Heart right ventricle (tissue), 16 donors: ENCODE results near the gene SLC37A4. TPM values are rescaled to one million over a fixed set of nuclear protein-coding genes. Genes with fewer than 3 reads are reported as not detected.
A peak's percentile ranks its signal among the peaks of the same experiment; 100 is the strongest.

ENCODE experiments used
- ATAC-seq, 8 donors: fragments of 200-7000 bp; cut with Tn5 transposase; one replicate each; pipeline ENCODE4 v1.9.1; 2020; ENCODE audit warnings: mild to moderate bottlenecking in 8 of 8, moderate library complexity in 8 of 8, moderate number of reproducible peaks in 1 of 8
- DNase-seq, 2 donors: peaks; one replicate each; pipeline ENCODE4 v3.0.0-alpha.2; 2020
- H3K27ac ChIP-seq, 10 donors: fragments of 200-600 bp; sonication (generic) in 2 of 10; one replicate each; pipeline versions ENCODE4 v1.5.0 to v1.8.0; 2020 to 2022; ENCODE audit warnings: mild to moderate bottlenecking in 3 of 10
- H3K27me3 ChIP-seq, 7 donors: fragments of 200-600 bp; one replicate each; pipeline ENCODE4 v1.8.0; 2021 to 2022; ENCODE audit warnings: mild to moderate bottlenecking in 2 of 7
- H3K36me3 ChIP-seq, 9 donors: fragments of 200-600 bp; sonication (generic) in 1 of 9; one replicate each; pipeline versions ENCODE4 v1.5.0 to v1.8.0; 2020 to 2022; ENCODE audit warnings: mild to moderate bottlenecking in 2 of 9
- H3K4me1 ChIP-seq, 9 donors: fragments of 200-600 bp; sonication (generic) in 1 of 9; one replicate each; pipeline versions ENCODE4 v1.5.0 to v1.8.0; 2020 to 2022; ENCODE audit warnings: mild to moderate bottlenecking in 4 of 9
- H3K4me3 ChIP-seq, 10 donors: fragments of 200-600 bp; sonication (generic) in 2 of 10; one replicate each; pipeline versions ENCODE4 v1.5.0 to v1.8.0; 2020 to 2022; ENCODE audit warnings: mild to moderate bottlenecking in 7 of 10, moderate library complexity in 2 of 10
- H3K9me3 ChIP-seq, 11 donors: fragments of 200-600 bp in 10 of 11; sonication (generic) in 2 of 11; one replicate each; pipeline versions ENCODE4 v1.5.0 to v1.8.0; 2013 to 2022; ENCODE audit warnings: mild to moderate bottlenecking in 2 of 11, control low read depth in 1 of 11, moderate library complexity in 1 of 11
- CTCF ChIP-seq, 9 donors: fragments of 200-600 bp; sonication (generic) in 2 of 9; IDR thresholded peaks; one replicate each; pipeline versions ENCODE4 v1.5.0 to v1.8.0; 2021 to 2022; ENCODE audit warnings: antibody characterized with exemption in 9 of 9, mild to moderate bottlenecking in 5 of 9, moderate library complexity in 1 of 9
- WGBS, 2 donors: extraction: QIAGEN DNeasy Blood & Tissue Kit; methylation state at CpG; one replicate each; pipeline ENCODE4 v1.1.7; 2013; ENCODE audit warnings: inconsistent platforms in 1 of 2; 5-methylcytosine and 5-hydroxymethylcytosine counted together
- intact Hi-C, 10 donors: fragments of 100-400 bp; cut with DNase I; formaldehyde crosslinking; loops; one replicate each; pipeline versions ENCODE4 v1.11.1 to v1.14.2; 2022
- polyA plus RNA-seq, 2 donors: library from polyadenylated mRNA; stranded (reverse); fragments of 200-250 nt; gene quantifications; one replicate each; pipeline ENCODE4 v1.2.3, GENCODE V29; 2013
- total RNA-seq, 10 donors: library from RNA; stranded (reverse); fragmentation: NEBNext Ultra II Directional in 3 of 10; extraction: Animal tissue kit (Norgen Biotek cat#: 25700) in 3 of 10; gene quantifications; one replicate each; pipeline versions ENCODE4 v1.2.1 to v1.2.4, GENCODE V29; 2021 to 2023
- donor health status: Arrhythmogenic right ventricular cardiomyopathy.
- donor health status: ischemic (EF 13 %, LVEDD 7.1; RV severe dilation, severe dysfunction).
- donor health status: healthy with polysubstance abuse.
- donor health status: DM: no; HTN: yes; CAD: no.
- donor health status: DM: no; HTN: no; CAD: no.
- donor health status: ischemic (EF 25% LVEDD 6.9; RV normal size, moderate dysfunction).
- donor health status: ischemic (EF 25% LVEDD 5.7; RV mildly dilated, moderate dysfunction).
- donor health status: healthy.
- donor health status: DM: yes; HTN: yes; CAD: no.
- donor health status: Ischemic cardiomyopathy.
- donor health status: ischemic (EF 35%, LVEDD 5.7; RV mildly dilated, moderate dysfunction).
- donor health status: nonischemic (EF 11% LVEDD 7.7; RV severe dilation, severe dysfunction).
- donor health status: DM: yes; HTN: yes; CAD: no.
- donor health status: PGD.
- donor health status: ischemic (EF 29% LVEDD 5.4; RV normal size, mild dysfunction).
- donor health status: nonischemic (EF 23%, LVEDD 6.1; RV moderate dilation, normal function).

The SLC37A4 gene
- total and polyA plus RNA-seq, 12 donors: 3.8 to 12.0 (median 6.9) TPM

DNA sequence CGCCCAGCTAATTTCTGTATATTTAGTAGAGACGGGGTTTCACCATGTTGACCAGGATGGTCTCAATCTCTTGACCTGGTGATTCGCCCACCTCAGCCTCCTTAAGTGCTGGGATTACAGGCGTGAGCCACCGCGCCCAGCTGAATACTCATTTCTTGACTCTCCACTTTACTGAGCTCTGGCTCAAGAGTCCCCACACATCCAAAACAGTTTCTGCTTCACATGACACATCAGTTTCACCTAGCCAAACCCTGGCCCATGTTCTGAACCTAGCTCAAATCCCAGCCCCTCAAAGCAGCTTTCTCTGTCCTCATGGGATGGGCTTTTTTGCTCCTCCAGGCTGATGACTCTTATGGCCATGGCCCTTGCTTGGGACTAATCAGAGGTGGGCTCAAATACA, 16.5 kb upstream of the SLC37A4 start:
- no peaks in the 10 kb centered on the region for H3K4me1 ChIP-seq
- DNase-seq: no peak
- 97% methylated on average over 6 of the region's 6 CpGs for WGBS, 2 donors
- no peak for ATAC-seq
- H3K36me3 ChIP-seq: peaks cover 7 to 81% (median 72%) of the 10 kb centered on the region in 9 donors
- H3K4me3 ChIP-seq: no peak overlapping the region
- TF ChIP-seq CTCF (IDR thresholded peaks at IDR 0.05): no peak
- no peaks in the 10 kb centered on the region for H3K27me3 ChIP-seq
- H3K27ac ChIP-seq: no peak overlapping the region
- intact Hi-C loops: no loop called here
- no peaks in the 10 kb centered on the region for H3K9me3 ChIP-seq

DNA sequence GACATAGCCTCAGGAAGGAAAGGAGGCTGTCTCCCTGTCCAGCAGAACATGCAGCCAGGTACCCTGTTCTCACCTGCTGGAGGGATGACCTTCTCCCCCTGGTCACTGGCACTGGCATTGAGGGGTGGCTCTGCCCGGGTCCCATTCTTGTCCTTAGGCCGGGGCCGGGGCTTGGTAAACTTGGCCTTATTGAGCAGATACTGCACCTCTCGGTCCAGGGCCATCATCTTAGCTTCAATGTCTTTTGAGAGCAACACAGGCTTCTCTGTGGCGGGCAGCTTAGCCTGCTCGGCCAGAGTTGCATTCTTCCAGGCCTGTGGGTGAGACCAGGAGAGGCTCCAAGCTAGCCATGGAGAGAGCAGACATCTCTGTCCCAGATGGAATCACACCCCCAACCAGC, 15.8 kb upstream of the SLC37A4 start:
- Histone ChIP-seq H3K27ac (no peak overlapping the region), H3K4me3 (no peak overlapping the region), H3K9me3 (no peaks in the 10 kb centered on the region), H3K36me3 (peaks cover 7 to 74% (median 65%) of the 10 kb centered on the region in 9 donors), H3K4me1 (no peaks in the 10 kb centered on the region), H3K27me3 (no peaks in the 10 kb centered on the region)
- 97% methylated on average over 6 of the region's 6 CpGs for WGBS, 2 donors
- no peak for DNase-seq
- no peak for ATAC-seq
- intact Hi-C loops: no loop called here
- no peak for TF ChIP-seq CTCF (IDR thresholded peaks at IDR 0.05)

DNA sequence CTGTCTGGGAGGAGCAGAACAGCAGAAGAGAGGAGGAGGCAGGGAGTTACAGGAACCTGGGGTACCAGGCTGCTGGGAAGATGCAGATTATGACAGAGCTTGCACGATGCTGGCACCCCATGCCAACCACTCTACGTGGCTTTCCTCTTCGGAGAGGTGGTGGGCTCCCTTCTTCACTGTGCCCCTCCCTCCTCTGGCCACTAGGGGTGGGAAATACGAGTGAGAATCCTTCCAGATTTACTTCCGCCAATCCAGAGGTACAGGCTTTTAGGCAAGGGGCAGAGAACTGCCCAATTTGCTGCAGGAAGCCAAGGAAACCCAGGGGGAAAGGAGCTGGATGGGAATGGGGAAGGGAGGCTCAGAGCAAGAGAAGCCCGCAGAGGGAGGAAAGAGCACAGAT, 14.0 kb upstream of the SLC37A4 start:
- H3K4me3 ChIP-seq: no peak overlapping the region
- peaks cover 3 to 56% (median 50%) of the 10 kb centered on the region in 9 donors for H3K36me3 ChIP-seq
- intact Hi-C loops: no loop called here
- TF ChIP-seq CTCF (IDR thresholded peaks at IDR 0.05): peak in 1 of 9 donors; percentile 9
- H3K9me3 ChIP-seq: no peaks in the 10 kb centered on the region
- ATAC-seq (peak in 2 of 8 donors; percentile 8 to 23), DNase-seq (no peak)
- 75 to 79% methylated on average over 6 of the region's 6 CpGs for WGBS, 2 donors
- no peaks in the 10 kb centered on the region for H3K4me1 ChIP-seq
- H3K27me3 ChIP-seq: no peaks in the 10 kb centered on the region
- no peak overlapping the region for H3K27ac ChIP-seq

DNA sequence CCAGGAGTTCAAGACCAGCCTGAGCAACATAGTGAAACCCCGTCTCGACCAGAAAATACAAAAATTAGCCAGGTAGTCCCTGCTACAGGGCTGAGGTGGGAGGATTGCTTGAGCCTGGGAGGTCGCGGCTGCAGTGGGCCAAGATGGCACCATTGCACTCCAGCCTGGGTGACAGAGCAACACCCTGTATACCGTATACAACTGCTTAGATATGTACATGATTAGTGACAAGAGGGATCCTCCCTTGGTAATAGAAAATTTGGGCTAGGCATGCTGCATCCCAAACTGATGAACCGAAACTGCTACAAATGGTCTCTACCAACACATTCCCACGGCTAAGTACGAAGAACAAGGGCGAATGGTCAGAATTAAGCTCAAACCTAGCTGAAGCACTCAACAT, 12.2 kb upstream of the SLC37A4 start:
- no peaks in the 10 kb centered on the region for H3K4me1 ChIP-seq
- ATAC-seq (no peak), DNase-seq (no peak)
- no peak overlapping the region for H3K27ac ChIP-seq
- no peak overlapping the region for H3K4me3 ChIP-seq
- no peak for TF ChIP-seq CTCF (IDR thresholded peaks at IDR 0.05)
- no peaks in the 10 kb centered on the region for H3K9me3 ChIP-seq
- WGBS, 2 donors: 88 to 95% methylated on average over 9 of the region's 9 CpGs
- intact Hi-C loops: no loop called here
- no peaks in the 10 kb centered on the region for H3K27me3 ChIP-seq
- H3K36me3 ChIP-seq: peaks cover 0 to 38% (median 32%) of the 10 kb centered on the region in 9 donors
